ENCODE results near the gene CTAG1A.
"Not testable (repeated sequence)": the region's sequence is repeated elsewhere in the genome, so short reads cannot be mapped to it uniquely, and the experiment has no call there.

The CTAG1A gene

DNA sequence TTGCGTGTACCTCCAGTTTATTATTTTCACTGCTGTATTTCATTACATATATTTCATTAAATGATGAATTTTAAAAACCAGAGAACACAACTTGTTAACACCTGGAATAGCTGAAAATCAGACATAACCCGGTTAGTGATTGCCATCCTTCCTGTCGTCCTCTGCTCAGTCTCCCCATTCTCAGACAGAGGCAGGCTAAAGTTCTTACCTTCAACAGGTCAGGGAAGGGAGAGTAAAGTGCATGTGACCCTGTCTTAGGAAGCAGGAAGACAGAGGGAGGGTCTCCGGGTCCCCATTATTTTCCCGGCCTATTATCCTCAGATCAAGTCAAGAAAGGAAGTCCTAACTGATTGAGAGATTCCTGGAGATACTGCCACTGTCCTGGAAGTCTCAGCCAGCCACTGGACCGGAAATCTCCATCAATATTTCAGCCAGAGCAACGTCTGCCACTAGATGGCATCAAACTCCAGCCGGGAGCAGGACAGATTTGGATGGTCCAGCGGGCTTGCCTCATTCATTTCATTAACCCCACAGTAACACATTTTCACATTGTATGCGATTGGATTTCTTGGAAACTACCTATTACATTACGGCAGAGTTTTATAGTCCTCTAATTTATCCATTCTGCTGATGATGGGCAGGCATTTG is 36.0 kb downstream of the CTAG1A start:
- DNase-seq: not testable (repeated sequence)

DNA sequence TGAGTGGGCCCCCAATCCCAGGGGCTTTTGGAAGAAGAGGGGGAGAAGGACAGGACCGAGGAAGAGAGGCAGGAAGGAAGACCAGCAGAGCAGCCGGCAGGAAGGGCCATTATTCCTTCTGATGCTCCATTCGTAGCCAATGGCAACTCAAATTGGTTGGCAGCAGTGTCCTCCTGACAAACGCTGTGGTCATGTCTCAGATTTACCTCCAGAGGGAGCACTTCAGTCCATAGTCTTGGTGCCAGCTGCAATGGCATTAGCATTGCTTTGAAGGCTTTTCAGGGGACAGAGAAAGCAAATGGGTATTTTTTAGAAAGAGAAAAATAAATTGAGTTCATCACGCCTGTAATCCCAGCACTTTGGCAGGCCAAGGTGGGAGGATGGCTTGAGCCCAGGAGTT is 44.0 kb downstream of the CTAG1A start:
- not testable (repeated sequence) for DNase-seq

GRCh38 chrX:154630949-154631348 is 46.0 kb downstream of the CTAG1A start:
- DNase-seq: not testable (repeated sequence)

- not testable (repeated sequence) for DNase-seq
These were observed 48.7 kb downstream of the CTAG1A start for GRCh38 chrX:154633661-154634060.
